ENCODE results near the gene IGBP1. TPM values are rescaled to one million over a fixed set of nuclear protein-coding genes. Genes with fewer than 3 reads are reported as not detected.

Gene IGBP1
- total and polyA plus RNA-seq, 9 of the 15 experiments (the other 6 are each of a cell fraction or from before 2014, with no cell fraction given): 36.6 to 91.5 (median 52.8) TPM

GRCh38 chrX:70133303-70134115 lies at the start of gene IGBP1 (continued):
- peak; percentile 21 for TF ChIP-seq CCNT2 (IDR thresholded peaks at IDR 0.05; ENCODE audit: borderline replicate concordance, extremely low read depth, insufficient read length, low read depth, low read length)
- no peak for TF ChIP-seq MEF2A (IDR thresholded peaks at IDR 0.05; ENCODE audit: control insufficient read depth, low read depth, low read length)
- TF ChIP-seq ARID2 (IDR thresholded peaks at IDR 0.05): no peak
- no peak for TF ChIP-seq SIX5 (IDR thresholded peaks at IDR 0.05; ENCODE audit: borderline replicate concordance in 1 of 2, insufficient read depth in 1 of 2, low read depth in 1 of 2, low read length in 2 of 2)
- no peak for TF ChIP-seq ZNF668 (CRISPR knock-in tag; IDR thresholded peaks at IDR 0.05)
- TF ChIP-seq YY1 (IDR thresholded peaks at IDR 0.05; ENCODE audit: borderline replicate concordance in 1 of 3, control insufficient read depth in 1 of 3, extremely low read depth in 1 of 3, insufficient read depth in 3 of 3, insufficient read length in 1 of 3, insufficient replicate concordance in 2 of 3, low read depth in 1 of 3, low read length in 2 of 3): peak; percentile 73 to 96 (median 90)
- no peak for TF ChIP-seq FOXA3 (CRISPR knock-in tag; conservative IDR thresholded peaks at IDR 0.05 in 1 of 2, IDR thresholded peaks at IDR 0.05 in 1 of 2)
- TF ChIP-seq CBX1 (IDR thresholded peaks at IDR 0.05; ENCODE audit: low read depth): no peak
- 0 out of 2 replicates have a peak, but pooled peaks have one; percentile 33 for TF ChIP-seq HMGXB4 (CRISPR knock-in tag; IDR thresholded peaks at IDR 0.05)
- TF ChIP-seq LCOR (CRISPR knock-in tag; IDR thresholded peaks at IDR 0.05): no peak
- TF ChIP-seq ZC3H11A (IDR thresholded peaks at IDR 0.05; ENCODE audit: low read depth, low read length): no peak
- no peak for TF ChIP-seq ZBTB26 (CRISPR knock-in tag; IDR thresholded peaks at IDR 0.05)
- TF ChIP-seq MCM7 (IDR thresholded peaks at IDR 0.05): no peak
- no peak for TF ChIP-seq KLF6 (CRISPR knock-in tag; IDR thresholded peaks at IDR 0.05; ENCODE audit: borderline replicate concordance)
- TF ChIP-seq FIP1L1 (IDR thresholded peaks at IDR 0.05; ENCODE audit: low read depth, low read length, poor library complexity, severe bottlenecking): no peak
- peak; percentile 48; the same call in 1 of the 2 replicates for TF ChIP-seq PKNOX1 (IDR thresholded peaks at IDR 0.05)
- TF ChIP-seq EHMT2 (IDR thresholded peaks at IDR 0.05): peak; percentile 36; the same call in 1 of the 2 replicates
- TF ChIP-seq GTF2E2 (tag; IDR thresholded peaks at IDR 0.05): 0 out of 2 replicates have a peak, but pooled peaks have one; percentile 31
- TF ChIP-seq NFIX (CRISPR knock-in tag; IDR thresholded peaks at IDR 0.05; ENCODE audit: low read depth): no peak
- no peak for TF ChIP-seq PATZ1 (CRISPR knock-in tag; IDR thresholded peaks at IDR 0.05; ENCODE audit: borderline replicate concordance)

Data from K562 (cell line).